Sigmoid colon (tissue), 3 donors: ENCODE data around the gene UBE2E3.

ENCODE experiments used
- POLR2A ChIP-seq, 2 donors: fragments of 450-650 bp; IDR thresholded peaks; one replicate each; pipeline ENCODE4 v1.6.1; 2016; ENCODE audit warnings: antibody characterized with exemption in 2 of 2, mild to moderate bottlenecking in 2 of 2, moderate library complexity in 2 of 2
- TF ChIP-seq, protein P1 (sequence below), 4 experiments: fragments of 450-650 bp in 3 of 4; fragments of 200-600 bp in 1 of 4; IDR thresholded peaks; one replicate each; pipeline ENCODE4 v1.5.1; 2016 to 2019; ENCODE audit warnings: antibody characterized with exemption in 4 of 4, mild to moderate bottlenecking in 3 of 4, moderate library complexity in 2 of 4

DNA sequence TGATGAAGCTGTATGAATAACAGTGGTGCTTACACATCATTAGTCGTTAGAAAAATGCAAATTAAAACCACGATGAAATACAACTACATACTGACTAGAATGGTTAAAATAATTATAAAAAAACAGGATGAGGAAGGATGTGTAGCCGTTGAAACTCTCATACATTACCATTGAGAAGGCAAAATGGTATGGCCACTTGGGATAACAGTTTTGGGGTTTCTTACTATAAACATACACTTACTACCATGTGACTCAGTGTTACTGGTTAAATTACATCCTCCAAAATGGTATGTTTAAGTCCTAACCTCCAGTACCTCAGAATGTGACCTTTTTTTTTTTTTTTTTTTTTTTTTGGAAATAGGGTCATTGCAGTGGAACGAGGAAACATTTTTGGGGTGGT is 58.4 kb downstream of the UBE2E3 start:
- TF ChIP-seq, protein P1, sequence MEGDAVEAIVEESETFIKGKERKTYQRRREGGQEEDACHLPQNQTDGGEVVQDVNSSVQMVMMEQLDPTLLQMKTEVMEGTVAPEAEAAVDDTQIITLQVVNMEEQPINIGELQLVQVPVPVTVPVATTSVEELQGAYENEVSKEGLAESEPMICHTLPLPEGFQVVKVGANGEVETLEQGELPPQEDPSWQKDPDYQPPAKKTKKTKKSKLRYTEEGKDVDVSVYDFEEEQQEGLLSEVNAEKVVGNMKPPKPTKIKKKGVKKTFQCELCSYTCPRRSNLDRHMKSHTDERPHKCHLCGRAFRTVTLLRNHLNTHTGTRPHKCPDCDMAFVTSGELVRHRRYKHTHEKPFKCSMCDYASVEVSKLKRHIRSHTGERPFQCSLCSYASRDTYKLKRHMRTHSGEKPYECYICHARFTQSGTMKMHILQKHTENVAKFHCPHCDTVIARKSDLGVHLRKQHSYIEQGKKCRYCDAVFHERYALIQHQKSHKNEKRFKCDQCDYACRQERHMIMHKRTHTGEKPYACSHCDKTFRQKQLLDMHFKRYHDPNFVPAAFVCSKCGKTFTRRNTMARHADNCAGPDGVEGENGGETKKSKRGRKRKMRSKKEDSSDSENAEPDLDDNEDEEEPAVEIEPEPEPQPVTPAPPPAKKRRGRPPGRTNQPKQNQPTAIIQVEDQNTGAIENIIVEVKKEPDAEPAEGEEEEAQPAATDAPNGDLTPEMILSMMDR (IDR thresholded peaks at IDR 0.05), result no peak
- no peak for TF ChIP-seq POLR2A (IDR thresholded peaks at IDR 0.05)
